Activated CD8-positive, alpha-beta memory T cell treated with anti-CD3 and anti-CD28 coated beads, Interleukin-2, amount 50 U/mL, for 1 hour (primary cell): ENCODE results near the gene SCAI.
"Not testable (repeated sequence)": the region's sequence is repeated elsewhere in the genome, so short reads cannot be mapped to it uniquely, and the experiment has no call there.

Source experiments
- DNase-seq: peaks from one replicate; pipeline ENCODE4 v3.0.0-alpha.2; 2020; ENCODE audit errors: extremely low read depth

Gene SCAI

DNA sequence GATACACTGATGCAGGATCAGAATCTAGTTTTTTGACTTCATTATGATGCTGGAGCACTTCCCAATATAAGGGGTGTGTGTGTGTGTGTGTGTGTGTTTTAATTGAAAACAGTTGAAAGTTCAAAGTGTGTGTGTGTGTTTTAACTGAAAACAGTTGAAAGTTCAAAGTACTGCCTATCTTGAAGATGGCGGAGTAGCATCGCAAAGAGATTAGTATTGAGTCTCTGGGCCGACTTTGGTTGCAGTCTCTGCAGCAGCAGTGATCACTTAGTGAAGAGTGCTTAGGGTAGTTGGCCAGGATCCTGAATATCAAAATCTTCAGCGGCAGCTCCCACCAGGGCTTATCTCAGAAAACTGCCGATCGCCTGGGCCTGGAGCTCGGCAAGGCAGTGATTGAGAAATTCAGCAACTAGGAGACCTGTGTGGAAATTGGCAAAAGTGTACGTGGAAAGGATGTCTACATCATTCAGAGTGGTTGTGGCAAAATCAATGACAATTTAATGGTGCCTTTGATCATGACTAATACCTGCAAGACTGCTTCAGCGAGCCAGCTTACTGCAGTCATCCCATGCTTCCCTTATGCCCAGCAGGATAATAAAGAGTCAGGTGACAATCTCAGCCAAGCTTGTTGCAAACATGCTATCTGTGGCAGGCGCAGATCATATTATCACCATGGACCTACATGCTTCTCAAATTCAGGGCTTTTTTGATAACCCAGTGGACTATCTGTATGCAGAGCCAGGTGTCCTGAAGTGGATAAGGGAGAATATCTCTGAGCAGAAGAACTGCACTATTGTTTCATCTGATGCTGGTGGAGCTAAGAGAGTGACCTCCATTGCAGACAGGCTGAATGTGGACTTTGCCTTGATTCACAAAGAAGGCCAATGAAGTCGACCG, 7.3 kb upstream of the SCAI start:
- no peak for DNase-seq

- DNase-seq: no peak
These were observed 4.1 kb upstream of the SCAI start for GRCh38 chr9:125147401-125147951.

DNA sequence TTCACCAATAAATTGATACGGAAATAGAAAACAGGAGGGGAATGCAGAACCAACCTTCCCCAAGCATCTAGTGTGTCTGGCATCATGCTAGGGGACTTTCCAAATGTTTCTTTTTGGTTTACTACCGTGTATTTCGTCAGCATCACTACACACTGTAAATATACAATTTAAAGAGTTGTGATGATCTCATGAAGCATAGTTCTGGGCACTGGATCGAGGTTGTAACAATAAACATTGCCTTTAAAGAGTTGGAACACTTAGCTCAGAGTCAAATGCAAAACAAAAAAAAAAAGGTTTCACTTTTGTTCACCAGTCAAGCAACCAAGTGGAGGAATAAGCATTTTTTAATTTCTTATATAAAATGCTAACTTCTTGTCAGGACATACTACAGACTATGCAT, 2.9 kb upstream of the SCAI start:
- DNase-seq: no peak

GRCh38 chr9:125145425-125145824, 2.1 kb upstream of the SCAI start:
- DNase-seq: no peak

DNA sequence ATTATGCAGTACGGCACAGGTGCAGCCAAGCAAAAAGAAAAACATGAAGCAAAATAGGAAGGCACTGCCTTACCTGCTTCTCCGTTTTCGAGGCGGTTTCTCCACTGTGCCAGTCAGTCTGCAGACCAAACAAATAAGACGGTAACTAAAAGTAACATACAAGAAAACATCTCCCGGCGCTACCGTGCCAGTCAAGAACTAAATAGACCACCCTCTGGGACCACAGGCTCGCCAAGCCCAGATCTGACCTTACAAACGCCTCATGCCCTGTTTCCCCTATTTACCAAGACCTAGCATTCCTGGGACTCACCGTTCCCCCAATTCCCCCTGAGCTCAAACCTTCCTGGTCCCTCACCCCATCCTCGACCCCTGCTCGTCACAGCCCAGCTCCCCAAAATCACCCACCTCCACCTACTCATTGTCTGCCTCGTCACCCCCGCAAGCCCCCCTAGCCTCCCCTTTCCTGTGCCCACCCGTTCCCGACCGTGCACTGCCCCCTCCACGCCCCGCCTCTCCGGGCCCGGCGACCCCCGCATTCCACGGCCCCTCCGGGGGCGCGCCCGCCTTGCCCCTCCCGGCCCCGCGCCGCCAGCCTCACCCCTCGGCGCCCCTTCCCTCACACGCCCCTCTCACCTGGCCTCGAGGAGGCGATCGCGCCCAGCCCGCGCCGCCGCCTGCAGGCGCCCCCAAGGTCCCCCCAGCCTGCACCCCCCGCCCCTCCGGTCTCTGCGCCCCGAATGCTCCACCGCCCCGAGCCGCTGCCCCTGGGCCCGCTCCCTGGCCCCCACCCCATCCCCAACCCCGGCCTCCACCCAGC, 560 bp downstream of the SCAI start:
- no peak for DNase-seq

DNA sequence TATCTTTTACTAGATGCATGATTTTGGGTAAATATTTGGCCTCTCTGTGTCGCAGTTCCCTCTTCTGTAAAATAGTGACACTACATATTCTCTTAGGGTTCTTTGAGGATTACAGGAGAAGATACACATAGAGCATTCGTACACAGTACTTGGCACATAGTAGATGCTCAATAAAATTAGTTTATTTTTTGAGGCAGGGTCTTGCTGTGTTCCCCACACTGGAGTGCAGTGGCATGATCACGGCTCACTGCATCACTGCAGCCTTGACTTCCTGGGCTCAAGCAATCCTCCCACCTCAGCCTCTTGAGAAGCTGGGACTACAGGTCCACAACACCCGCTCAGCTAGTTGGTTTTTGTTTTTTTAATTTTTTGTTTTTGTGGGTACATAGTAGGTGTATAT, 1.6 kb downstream of the SCAI start:
- DNase-seq: no peak

- no peak for DNase-seq
These were observed 2.1 kb downstream of the SCAI start for GRCh38 chr9:125141251-125141650.

DNA sequence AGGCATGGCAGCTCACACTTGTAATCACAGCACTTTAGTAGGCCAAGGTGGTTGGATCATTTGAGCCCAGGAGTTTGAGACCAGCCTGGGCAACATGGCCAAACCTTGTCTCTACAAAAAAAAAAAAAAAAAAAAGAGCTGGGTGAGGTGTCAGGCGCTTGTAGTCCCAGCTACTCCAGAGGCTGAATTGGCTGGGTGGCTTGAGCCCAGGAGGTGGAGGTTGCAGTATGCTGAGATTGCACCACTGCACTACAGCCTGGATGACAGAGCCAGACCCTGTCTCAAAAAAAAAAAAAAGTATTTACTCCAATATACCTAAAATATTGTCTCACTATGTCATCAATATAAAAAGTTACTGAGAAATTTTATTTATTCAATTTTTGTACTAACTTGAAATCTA, 2.8 kb downstream of the SCAI start:
- no peak for DNase-seq

DNA sequence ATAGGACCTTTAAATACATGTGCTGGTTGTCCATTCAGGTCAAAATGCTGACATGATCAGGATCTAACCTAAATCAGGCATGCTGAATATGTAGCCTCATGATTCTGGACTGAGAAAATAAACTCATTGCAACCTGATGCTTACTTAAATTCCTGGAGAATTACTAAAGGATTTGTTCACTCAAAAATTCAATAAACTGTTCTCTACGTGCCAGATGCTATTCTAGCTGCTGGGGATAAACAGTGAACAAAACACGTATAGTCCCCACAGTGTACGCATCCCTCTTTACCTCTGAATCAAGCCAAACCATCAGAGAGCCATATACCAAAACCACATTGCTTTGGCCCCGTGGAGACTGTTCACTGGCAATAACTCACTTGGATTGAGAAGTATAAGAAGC, 6.1 kb downstream of the SCAI start:
- DNase-seq: no peak

- no peak for DNase-seq
These were observed 8.4 kb downstream of the SCAI start for GRCh38 chr9:125134976-125135375.

GRCh38 chr9:125133403-125134329, 9.7 kb downstream of the SCAI start:
- no peak for DNase-seq

DNA sequence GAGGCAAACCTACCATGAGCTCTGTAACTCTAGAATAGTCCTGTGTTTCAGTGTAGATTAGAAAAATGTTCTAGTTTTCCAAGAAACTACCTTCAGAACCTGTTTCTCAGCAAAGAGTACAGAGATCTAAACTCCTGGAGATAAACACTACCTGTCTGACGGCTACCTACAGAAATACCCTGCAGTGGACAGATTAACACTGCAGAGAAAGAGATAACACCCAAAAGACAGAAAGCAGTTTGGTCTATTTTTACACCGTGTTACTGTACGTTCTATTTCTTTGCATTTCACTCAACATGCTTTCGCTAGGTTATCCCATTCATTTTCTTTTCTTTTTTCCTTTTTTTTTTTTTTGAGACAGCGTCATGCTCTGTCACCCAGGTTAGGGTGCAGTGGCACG, 11.6 kb downstream of the SCAI start:
- DNase-seq: no peak

- peak; percentile 63 for DNase-seq
These were observed 17.1 kb downstream of the SCAI start for GRCh38 chr9:125126019-125126746.

DNA sequence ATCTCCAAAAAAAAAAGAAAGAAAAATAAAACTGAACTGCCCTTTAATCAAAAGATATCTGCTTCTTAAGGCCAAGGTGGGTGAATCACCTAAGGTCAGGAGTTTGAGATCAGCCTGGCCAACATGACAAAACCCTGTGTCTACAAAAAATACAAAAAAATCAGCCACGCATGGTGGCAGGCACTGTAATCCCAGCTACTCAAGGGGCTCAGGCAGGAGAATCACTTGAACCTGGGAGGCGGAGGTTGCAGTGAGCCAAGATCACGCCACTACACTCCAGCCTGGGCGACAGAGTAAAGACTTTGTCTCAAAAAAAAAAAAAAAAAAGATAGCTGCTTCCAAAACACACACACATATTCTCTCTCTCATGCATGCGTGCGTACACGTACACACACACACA, 17.8 kb downstream of the SCAI start:
- no peak for DNase-seq

DNA sequence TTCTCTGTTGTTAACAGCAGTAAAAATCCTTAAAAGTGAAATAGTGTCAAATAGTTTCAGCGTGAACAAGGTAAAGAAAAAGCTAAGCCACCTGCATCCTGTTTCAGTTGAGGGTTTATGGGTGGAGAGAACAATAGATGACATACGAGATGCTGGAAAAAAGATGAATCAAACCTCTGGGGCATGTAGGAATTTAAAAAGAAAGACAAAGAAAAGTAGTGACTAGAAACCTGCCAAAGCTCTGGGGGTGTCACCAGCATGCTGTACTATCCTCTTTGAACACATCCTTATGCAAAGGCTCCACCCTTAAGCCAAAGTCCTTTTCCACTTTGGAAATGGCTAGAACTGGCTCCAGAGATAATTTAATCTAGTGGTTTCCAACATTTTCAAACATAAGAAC, 22.2 kb downstream of the SCAI start:
- no peak for DNase-seq

GRCh38 chr9:125119643-125120286, 23.6 kb downstream of the SCAI start:
- no peak for DNase-seq

- not testable (repeated sequence) for DNase-seq
These were observed 24.6 kb downstream of the SCAI start for GRCh38 chr9:125118696-125119095.

DNA sequence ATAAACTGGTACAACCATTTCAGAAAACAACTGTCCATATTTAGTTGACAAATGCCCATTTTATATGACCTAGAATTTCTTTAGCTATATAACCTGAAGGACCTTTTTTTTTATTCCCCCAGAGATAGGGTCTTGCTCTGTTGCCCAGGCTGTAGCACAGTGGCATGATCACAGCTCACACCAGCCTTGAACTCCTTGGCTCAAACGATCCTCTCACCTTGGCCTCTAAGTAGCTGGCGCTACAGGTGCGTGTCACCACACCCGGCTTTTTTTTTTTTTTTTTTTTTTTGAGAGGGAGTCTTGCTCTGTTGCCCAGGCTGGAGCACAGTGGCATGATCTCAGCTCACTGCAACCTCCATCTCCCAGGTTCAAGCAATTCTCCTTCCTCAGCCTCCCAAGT, 28.8 kb downstream of the SCAI start:
- DNase-seq: not testable (repeated sequence)

DNA sequence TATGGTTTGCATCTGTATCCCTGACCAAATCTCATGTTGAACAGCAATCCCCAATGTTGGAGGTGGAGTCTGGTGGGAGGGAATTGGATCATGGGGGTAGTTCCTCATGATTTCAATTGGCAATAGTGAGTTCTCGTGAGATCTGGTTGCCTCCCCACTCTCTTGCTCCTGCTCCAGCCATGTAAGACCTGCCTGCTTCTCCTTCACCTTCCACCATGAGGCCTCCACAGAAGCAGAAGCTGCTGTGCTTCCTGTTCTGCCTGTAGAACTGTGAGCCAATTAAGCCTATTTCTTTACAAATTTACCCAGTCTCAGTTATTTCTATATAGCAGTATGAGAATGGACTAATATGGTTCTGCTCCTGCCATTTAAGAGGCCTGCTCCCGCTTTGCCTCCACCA, 32.9 kb downstream of the SCAI start:
- DNase-seq: no peak

DNA sequence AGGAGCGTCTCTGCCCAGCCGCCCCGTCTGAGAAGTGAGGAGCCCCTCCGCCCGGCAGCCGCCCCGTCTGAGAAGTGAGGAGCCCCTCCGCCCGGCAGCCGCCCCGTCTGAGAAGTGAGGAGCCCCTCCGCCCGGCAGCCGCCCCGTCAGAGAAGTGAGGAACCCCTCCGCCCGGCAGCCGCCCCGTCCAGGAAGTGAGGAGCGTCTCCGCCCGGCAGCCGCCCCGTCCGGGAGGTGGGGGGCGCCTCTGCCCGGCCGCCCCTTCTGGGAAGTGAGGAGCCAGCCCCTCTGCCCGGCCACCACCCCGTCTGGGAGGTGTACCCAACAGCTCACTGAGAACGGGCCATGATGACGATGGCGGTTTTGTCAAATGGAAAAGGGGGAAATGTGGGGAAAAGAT, 34.8 kb downstream of the SCAI start:
- not testable (repeated sequence) for DNase-seq
